ENCODE results near the gene GRIN2A. TPM values are rescaled to one million over a fixed set of nuclear protein-coding genes. Genes with fewer than 3 reads are reported as not detected.
A peak's percentile ranks its signal among the peaks of the same experiment; 100 is the strongest.

The GRIN2A gene
- total and polyA plus RNA-seq, 2 of the 8 experiments (the other 6 are each of a cell fraction or from before 2014, with no cell fraction given), result 0.18 to 1.8 TPM

DNA sequence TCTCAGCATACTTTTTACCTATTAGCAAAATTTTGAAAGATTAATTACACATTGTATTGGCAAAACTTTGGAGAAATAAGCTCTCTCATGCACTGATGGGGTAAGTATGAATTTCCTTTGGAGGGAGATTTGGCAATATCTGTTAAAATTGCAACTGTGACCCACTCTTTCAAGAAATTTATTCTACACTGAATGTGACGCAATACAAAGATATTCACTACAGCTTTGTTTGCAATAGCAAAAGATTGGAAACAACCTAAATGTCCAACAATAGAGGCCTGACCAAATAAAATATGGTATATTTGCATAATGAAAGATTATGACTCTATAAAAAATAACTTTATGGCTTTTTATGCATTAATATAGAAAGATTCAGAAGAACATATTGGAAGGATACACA is 363.5 kb downstream of the GRIN2A start:
- Histone ChIP-seq H3K27ac (ENCODE audit: low read depth, low read length) (no peak overlapping the region), H3K36me3 (ENCODE audit: control insufficient read depth in 2 of 4, insufficient read depth in 4 of 4, low read length in 3 of 4) (no peaks in the 10 kb centered on the region), H4K5ac (ENCODE audit: insufficient read length, low read depth, low read length) (peak overlapping the region; percentile 61), H3K23me2 (ENCODE audit: low read depth, low read length) (peaks cover 3% of the 10 kb centered on the region; the same call in 1 of the 2 replicates), H3K56ac (replicated peaks; ENCODE audit: insufficient read length, low read depth, low read length) (no peak overlapping the region), H3K4me2 (ENCODE audit: insufficient read depth in 1 of 2, low read depth in 2 of 2, low read length in 2 of 2) (no peak overlapping the region), H2BK5ac (ENCODE audit: low read depth, low read length) (no peak overlapping the region), H3K9me3 (ENCODE audit: insufficient read depth in 2 of 2, low read depth in 1 of 2, low read length in 1 of 2) (no peaks in the 10 kb centered on the region), H2BK120ac (replicated peaks; ENCODE audit: low read depth, low read length) (no peak overlapping the region), H3K4me1 (replicated peaks in 1 of 4; ENCODE audit: control insufficient read depth in 3 of 4, insufficient read depth in 4 of 4, low read length in 3 of 4) (peaks cover 16 to 53% (median 26%) of the 10 kb centered on the region in 4 experiments), H2AK5ac (ENCODE audit: low read depth, low read length) (no peak overlapping the region), H4K20me1 (replicated peaks in 1 of 2; ENCODE audit: control insufficient read depth in 1 of 2, insufficient read depth in 2 of 2, low read length in 2 of 2) (no peaks in the 10 kb centered on the region), H4K91ac (replicated peaks; ENCODE audit: insufficient read length, low read length) (no peak overlapping the region), H3K14ac (ENCODE audit: insufficient read length) (no peak overlapping the region), H3K18ac (ENCODE audit: extremely low read depth, low read length) (no peak overlapping the region), H2AFZ (ENCODE audit: low read length) (no peak overlapping the region), H4K8ac (ENCODE audit: extremely low read depth, insufficient read depth, low read length) (no peak overlapping the region), H3K79me1 (ENCODE audit: low read depth, low read length) (no peaks in the 10 kb centered on the region), H2BK20ac (ENCODE audit: low read length) (no peak overlapping the region), H2BK12ac (ENCODE audit: low read depth, low read length) (no peak overlapping the region), H3K4ac (replicated peaks; ENCODE audit: insufficient read length, low read depth, low read length) (no peak overlapping the region), H3K4me3 (ENCODE audit: extremely low read depth in 1 of 4, insufficient read depth in 2 of 4, low read depth in 3 of 4, low read length in 4 of 4) (no peak overlapping the region), H3K23ac (ENCODE audit: insufficient read length) (no peak overlapping the region), H2BK15ac (ENCODE audit: low read length) (no peak overlapping the region), H3K79me2 (ENCODE audit: control insufficient read depth in 1 of 2, insufficient read depth in 2 of 2, low read length in 2 of 2) (no peaks in the 10 kb centered on the region), H3K9ac (replicated peaks in 1 of 4; ENCODE audit: extremely low read depth in 1 of 4, low read depth in 3 of 4, low read length in 3 of 4) (no peak overlapping the region), H3K27me3 (replicated peaks in 1 of 4; ENCODE audit: control insufficient read depth in 3 of 4, extremely low read depth in 1 of 4, insufficient read depth in 3 of 4, low read length in 3 of 4) (peaks cover 0 to 2% (median 0%) of the 10 kb centered on the region in 4 experiments; a peak in 2 of 7 replicates)
- CTCF ChIA-PET (ENCODE audit: partially characterized antibody), result interaction anchor here (0.6 to 0.9 kb wide), 2 partner anchors 253 to 281 kb away, joined by 3 read pairs; no protein-coding TSS in a partner anchor
- WGBS, 2 experiments (ENCODE audit: extremely low coverage in 1 of 2, insufficient coverage in 1 of 2, insufficient read length in 1 of 2, insufficient replicate concordance in 2 of 2, low coverage in 1 of 2, low lambda C conversion rate in 2 of 2, missing lambda C conversion rate in 1 of 2), result 87% methylated on average over 1 of the region's 1 CpG; no CpG with 5 or more reads in 1 of the 2 experiments
- TF ChIP-seq BCL11A (IDR thresholded peaks at IDR 0.05; ENCODE audit: low read depth in 2 of 2, low read length in 2 of 2) (no peak), CEBPB (IDR thresholded peaks at IDR 0.05; ENCODE audit: low read depth, low read length) (peak; percentile 50; the same call in 1 of the 2 replicates), CHD1 (IDR thresholded peaks at IDR 0.05; ENCODE audit: low read depth, low read length) (no peak), CBX5 (IDR thresholded peaks at IDR 0.05; ENCODE audit: low read depth, low read length) (no peak)
- FAIRE-seq (no peak), DNase-seq (ENCODE audit: low read depth in 1 of 2, low spot score in 2 of 2) (no peak)
- POLR2A ChIA-PET (ENCODE audit: partially characterized antibody), result no interaction called here
